HEK293T (cell line): Measurements from ENCODE around the gene LRRC8B.
"Not testable (repeated sequence)": the region's sequence is repeated elsewhere in the genome, so short reads cannot be mapped to it uniquely, and the experiment has no call there.

Experiments used
- CTCF ChIA-PET: fragments of 350-600 bp; formaldehyde crosslinking; extraction: SDS; loops from one replicate; lab custom pipeline; 2021; ENCODE audit warnings: antibody characterized with exemption, inconsistent platforms; lab: Yijun Ruan, JAX
- POLR2A ChIA-PET: fragments of 350-600 bp; formaldehyde crosslinking; extraction: SDS; loops from one replicate; lab custom pipeline; 2020; ENCODE audit warnings: antibody characterized with exemption, inconsistent platforms; lab: Yijun Ruan, JAX
- DNase-seq: peaks from one replicate; pipeline ENCODE4 v3.0.0; 2012; ENCODE audit warnings: mixed read lengths; ENCODE audit errors: extremely low spot score
- ARNT ChIP-seq: fragments of 450-650 bp; IDR thresholded peaks from 2 replicates; pipeline ENCODE4 v1.6.1; 2017; ENCODE audit warnings: mild to moderate bottlenecking
- BHLHE40 ChIP-seq: fragments of 450-650 bp; IDR thresholded peaks from 2 replicates; pipeline ENCODE4 v1.6.1; 2016; ENCODE audit warnings: mild to moderate bottlenecking, moderate library complexity, borderline replicate concordance
- CTBP1 ChIP-seq: fragments of 450-650 bp; IDR thresholded peaks from 2 replicates; pipeline ENCODE4 v1.6.1; 2016; ENCODE audit warnings: borderline replicate concordance
- ELF4 ChIP-seq: fragments of 450-650 bp; IDR thresholded peaks from 2 replicates; pipeline ENCODE4 v1.6.1; 2017; ENCODE audit warnings: antibody characterized with exemption
- FOXA1 ChIP-seq: fragments of 450-650 bp; IDR thresholded peaks from 2 replicates; pipeline ENCODE4 v1.6.1; 2016; ENCODE audit warnings: mild to moderate bottlenecking
- FOXK2 ChIP-seq: fragments of 450-650 bp; IDR thresholded peaks from 2 replicates; pipeline ENCODE4 v1.6.1; 2016; ENCODE audit warnings: mild to moderate bottlenecking
- FOXM1 ChIP-seq: fragments of 450-650 bp; IDR thresholded peaks from 2 replicates; pipeline ENCODE4 v1.6.1; 2017; ENCODE audit warnings: mild to moderate bottlenecking, borderline replicate concordance
- HDGF ChIP-seq: fragments of 450-650 bp; IDR thresholded peaks from 2 replicates; pipeline ENCODE4 v1.6.1; 2017; ENCODE audit warnings: antibody characterized with exemption, borderline replicate concordance
- L3MBTL2 ChIP-seq: fragments of 450-650 bp; conservative IDR thresholded peaks from 2 replicates; pipeline ENCODE4 v1.6.1; 2016; ENCODE audit warnings: mild to moderate bottlenecking
- LEF1 ChIP-seq: fragments of 450-650 bp; IDR thresholded peaks from 2 replicates; pipeline ENCODE4 v1.6.1; 2017; ENCODE audit warnings: mild to moderate bottlenecking, borderline replicate concordance
- NFRKB ChIP-seq: fragments of 450-650 bp; IDR thresholded peaks from 2 replicates; pipeline ENCODE4 v1.6.1; 2016; ENCODE audit warnings: mild to moderate bottlenecking, moderate library complexity
- SP1 ChIP-seq: fragments of 450-650 bp; IDR thresholded peaks from 2 replicates; pipeline ENCODE4 v1.6.1; 2017
- SUZ12 ChIP-seq: fragments of 450-650 bp; IDR thresholded peaks from 2 replicates; pipeline ENCODE4 v1.6.1; 2016; ENCODE audit warnings: mild to moderate bottlenecking
- TARDBP ChIP-seq: fragments of 450-650 bp; IDR thresholded peaks from 2 replicates; pipeline ENCODE4 v1.6.1; 2016
- ZNF384 ChIP-seq: fragments of 450-650 bp; IDR thresholded peaks from 2 replicates; pipeline ENCODE4 v1.6.1; 2016
- TF ChIP-seq, protein P1 (sequence below): fragments of 450-650 bp; IDR thresholded peaks from 2 replicates; pipeline ENCODE4 v1.6.1; 2016

LRRC8B gene

DNA sequence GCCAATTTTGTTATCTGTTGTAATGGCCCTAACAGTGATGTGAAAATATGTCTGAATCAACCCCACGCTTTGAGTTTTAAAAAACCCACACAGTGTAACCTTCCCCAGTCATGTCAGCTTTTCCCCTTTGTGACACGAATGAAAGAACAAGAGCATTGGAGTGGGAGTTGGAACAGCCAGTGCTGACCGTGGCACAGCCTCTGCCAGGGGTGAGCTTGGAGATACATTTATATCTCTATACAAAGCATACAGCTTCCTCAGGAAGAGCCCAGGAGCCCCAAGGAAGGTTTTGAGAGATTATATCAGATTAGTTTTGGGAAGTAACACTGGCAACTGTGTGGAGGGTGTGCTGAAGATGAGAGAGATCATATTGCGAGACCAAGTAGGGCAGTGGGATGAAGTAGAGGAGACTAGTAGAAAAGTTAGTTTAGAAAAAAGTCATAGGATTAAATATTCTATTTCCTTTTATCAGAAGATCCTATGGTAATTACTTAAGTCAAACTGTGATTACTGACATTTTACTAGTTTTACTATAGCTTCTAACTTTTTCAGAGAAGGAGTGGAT lies 15.9 kb downstream of the LRRC8B start:
- TF ChIP-seq ARNT (no peak), FOXM1 (no peak), ZNF384 (no peak), LEF1 (no peak), ELF4 (no peak), HDGF (no peak), CTBP1 (no peak)
- TF ChIP-seq, protein P1, sequence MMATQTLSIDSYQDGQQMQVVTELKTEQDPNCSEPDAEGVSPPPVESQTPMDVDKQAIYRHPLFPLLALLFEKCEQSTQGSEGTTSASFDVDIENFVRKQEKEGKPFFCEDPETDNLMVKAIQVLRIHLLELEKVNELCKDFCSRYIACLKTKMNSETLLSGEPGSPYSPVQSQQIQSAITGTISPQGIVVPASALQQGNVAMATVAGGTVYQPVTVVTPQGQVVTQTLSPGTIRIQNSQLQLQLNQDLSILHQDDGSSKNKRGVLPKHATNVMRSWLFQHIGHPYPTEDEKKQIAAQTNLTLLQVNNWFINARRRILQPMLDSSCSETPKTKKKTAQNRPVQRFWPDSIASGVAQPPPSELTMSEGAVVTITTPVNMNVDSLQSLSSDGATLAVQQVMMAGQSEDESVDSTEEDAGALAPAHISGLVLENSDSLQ: no peak
- ChIA-PET CTCF (no interaction called here), POLR2A (interaction anchor here (1.1 kb wide), 1 partner anchor 16 kb away, joined by 3 read pairs; no protein-coding TSS in a partner anchor)
- DNase-seq: no peak

DNA sequence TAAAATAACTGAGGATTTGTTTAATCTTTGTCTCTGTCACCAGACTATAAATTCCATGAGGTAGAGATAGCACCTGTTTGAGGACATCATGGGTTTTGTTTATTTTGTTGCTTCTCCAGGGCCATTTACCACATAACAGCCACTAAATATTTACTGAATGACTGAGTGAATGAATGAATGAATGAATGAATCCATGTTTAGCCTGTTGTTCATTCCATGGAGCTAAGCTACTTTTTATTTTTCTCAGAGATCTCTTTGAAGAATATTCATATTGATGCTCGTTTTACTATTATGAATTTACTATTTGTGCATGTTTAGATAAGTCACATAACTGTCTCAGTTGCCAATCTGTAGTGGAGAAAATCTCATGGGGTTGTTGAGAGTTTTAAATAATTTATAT lies 17.7 kb downstream of the LRRC8B start:
- CTCF ChIA-PET: no interaction called here
- POLR2A ChIA-PET: no interaction called here
- TF ChIP-seq BHLHE40: no peak
- TF ChIP-seq FOXA1: no peak
- no peak for TF ChIP-seq HDGF
- no peak for TF ChIP-seq FOXK2
- TF ChIP-seq NFRKB: no peak
- no peak for DNase-seq

DNA sequence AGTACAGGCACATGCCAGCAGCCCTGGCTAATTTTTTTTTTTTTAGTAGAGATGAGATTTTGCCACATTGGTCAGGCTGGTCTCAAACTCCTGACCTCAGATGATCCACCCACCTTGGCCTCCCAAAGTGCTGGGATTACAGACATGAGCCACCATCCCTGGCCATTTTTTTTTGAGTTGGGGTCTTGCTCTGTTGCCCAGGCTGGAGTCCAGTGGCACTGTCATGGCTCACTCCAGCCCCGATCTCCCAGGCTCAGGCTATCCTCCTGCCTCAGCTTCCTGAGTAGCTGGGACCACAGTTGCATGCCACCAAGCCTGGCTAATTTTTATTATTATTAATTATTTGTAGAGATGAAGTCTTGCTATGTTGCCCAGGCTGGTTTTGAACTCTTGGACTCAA lies 19.0 kb downstream of the LRRC8B start:
- POLR2A ChIA-PET, CTCF ChIA-PET, DNase-seq: not testable (repeated sequence)

DNA sequence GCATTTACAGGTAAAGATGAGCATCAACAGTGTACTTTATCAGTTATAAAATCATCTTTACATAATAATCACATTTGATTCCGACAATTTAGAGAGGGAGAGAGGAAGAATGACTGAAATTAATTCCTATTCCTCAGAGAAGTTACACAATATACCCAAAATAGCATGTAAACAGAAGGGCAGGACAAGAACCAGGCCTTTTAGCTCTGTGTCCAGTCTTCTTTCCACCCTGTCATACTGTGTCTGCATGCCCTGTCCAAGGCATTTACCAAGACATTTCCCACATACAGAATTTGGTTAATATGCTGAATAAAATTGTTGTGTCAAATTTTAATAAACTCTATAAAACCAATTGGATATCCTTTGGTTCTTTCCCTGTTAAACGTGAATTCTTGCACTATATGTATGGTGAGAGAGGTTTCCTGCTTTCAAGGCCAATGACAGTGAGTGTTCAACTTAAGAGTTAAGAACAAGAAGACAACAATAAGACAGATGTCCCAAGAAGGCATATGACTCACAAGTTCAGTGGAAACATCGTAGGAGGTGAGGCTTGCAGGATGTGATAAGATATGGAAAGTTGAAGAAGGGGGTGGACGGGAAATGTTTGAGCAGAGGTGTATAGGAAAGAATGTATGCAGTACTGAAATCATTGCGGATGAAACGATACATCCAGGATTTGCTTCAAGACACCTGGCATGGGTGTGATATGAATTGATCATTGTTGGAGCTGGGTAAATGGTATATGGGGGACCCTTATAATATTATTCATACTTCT lies 20.8 kb downstream of the LRRC8B start:
- no peak for DNase-seq
- no peak for TF ChIP-seq HDGF
- no peak for TF ChIP-seq SUZ12
- no peak for TF ChIP-seq TARDBP
- TF ChIP-seq ZNF384: no peak
- no peak for TF ChIP-seq L3MBTL2
- TF ChIP-seq FOXA1: no peak
- TF ChIP-seq ELF4: no peak
- TF ChIP-seq CTBP1: no peak
- TF ChIP-seq FOXM1: no peak
- no peak for TF ChIP-seq BHLHE40
- TF ChIP-seq, protein P1: no peak
- TF ChIP-seq ARNT: no peak
- TF ChIP-seq LEF1: no peak
- no peak for TF ChIP-seq NFRKB
- TF ChIP-seq SP1: no peak
- no peak for TF ChIP-seq FOXK2

DNA sequence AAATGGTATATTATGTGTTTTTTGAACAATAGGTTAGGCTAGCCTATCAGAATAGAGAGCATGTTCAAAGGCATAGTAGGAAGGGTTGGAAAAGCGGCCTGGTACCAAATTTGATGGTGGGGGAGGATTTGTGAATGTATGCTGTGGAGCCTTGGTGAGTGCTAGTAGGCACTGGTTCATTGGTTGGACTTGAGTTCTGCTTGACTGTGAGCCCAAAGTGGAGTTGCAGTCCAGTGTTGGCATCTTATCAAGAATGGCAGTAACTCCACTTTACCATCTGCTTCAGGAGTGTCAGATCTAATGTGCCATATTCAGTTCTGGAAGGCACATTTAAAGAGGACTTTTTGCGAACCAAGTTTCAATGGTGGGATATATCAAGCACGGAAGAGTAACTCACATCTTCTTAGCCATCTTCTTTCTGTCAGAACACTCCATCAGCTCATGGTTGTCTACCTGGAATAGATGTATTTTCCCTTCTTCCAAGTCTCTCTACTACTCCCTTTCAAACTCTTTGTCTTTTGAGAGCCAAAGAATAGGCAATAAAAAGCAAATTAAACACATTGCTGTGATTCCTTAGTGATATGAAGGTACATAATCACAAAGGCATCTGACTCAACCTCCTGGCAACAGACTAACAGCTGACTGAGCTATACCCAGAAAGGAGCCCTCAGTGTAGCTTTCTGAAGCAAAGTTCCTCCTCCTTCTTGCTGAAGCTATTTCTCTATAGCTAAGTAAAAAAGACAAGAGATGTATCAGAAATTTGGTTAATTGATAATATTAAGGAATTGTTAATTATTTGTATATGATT lies 21.7 kb downstream of the LRRC8B start:
- no peak for DNase-seq
- POLR2A ChIA-PET: no interaction called here
- CTCF ChIA-PET: interaction anchor here (0.7 kb wide), 1 partner anchor 28 kb away, joined by 3 read pairs; no protein-coding TSS in a partner anchor
- TF ChIP-seq CTBP1: no peak

More for the DNA sequence above, 20.8 kb downstream of the LRRC8B start:
- ChIA-PET POLR2A (no interaction called here), CTCF (no interaction called here)

DNA sequence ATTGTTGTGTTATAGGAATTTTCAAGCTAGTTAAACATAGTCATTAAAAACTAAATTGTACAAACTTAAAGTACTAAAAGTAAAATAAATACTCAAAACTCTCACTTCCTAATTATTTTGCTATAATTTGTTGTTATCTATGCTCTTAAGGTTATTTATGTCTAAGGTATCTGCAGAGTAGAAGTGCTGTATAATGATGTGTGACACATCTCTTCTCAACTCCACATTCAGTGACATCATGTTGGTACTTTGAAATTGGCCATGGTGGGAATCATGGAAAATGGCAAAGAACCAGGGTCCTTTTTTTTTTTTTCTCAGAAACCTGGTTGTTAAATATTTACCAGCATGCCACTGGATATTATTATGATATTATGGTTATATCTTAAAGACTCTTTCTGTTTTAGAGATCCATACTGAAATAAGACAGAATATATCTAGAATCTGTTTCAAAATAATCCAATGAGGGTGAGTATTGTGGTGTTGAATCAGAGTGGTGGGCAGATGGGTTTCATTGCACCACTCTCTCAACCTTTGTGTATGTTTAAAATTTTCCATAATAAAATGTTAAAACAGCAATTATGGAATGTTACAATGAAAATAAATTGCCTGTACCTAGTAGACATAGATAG lies 22.4 kb downstream of the LRRC8B start:
- no peak for TF ChIP-seq ZNF384
- no peak for TF ChIP-seq TARDBP
- DNase-seq: no peak
- ChIA-PET CTCF (interaction anchor here (0.7 kb wide), 1 partner anchor 29 kb away, joined by 3 read pairs; no protein-coding TSS in a partner anchor), POLR2A (no interaction called here)

DNA sequence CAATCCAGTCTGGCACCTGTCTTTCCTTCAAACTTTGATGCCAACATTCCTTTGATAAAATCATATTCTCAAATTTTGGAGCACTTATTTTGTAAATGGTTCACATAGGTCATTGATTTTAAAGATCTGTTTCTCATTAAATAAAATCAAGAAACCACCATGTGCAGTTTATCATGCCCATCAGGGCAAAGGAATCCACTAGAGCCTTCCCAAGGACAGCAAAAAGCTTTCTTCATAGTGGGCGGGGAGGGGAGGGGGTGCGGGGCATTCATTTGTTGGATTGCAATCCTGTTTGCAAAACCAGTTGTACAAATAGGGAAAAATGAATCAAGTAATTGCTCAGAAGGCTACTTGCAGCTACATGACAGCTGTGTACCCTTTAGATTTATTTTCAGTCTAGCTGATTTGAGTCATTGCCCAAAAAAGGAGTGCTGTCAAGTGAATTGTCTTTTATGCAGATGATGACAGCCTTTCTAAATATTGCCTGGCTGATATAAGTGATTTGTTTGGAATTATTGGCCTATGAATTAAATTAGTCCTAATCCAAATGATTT lies 23.0 kb downstream of the LRRC8B start:
- DNase-seq: no peak
- CTCF ChIA-PET: no interaction called here
- POLR2A ChIA-PET: no interaction called here
- TF ChIP-seq NFRKB (no peak), FOXA1 (no peak), TARDBP (no peak), ARNT (no peak), FOXK2 (no peak), HDGF (no peak), ZNF384 (no peak)
- TF ChIP-seq, protein P1: no peak
